ENCODE measurements around the gene USP6NL. TPM values are rescaled to one million over a fixed set of nuclear protein-coding genes. Genes with fewer than 3 reads are reported as not detected.

Gene USP6NL
- total RNA-seq, 2 donors from 2014 or later, result 13.9 to 28.4 TPM

DNA sequence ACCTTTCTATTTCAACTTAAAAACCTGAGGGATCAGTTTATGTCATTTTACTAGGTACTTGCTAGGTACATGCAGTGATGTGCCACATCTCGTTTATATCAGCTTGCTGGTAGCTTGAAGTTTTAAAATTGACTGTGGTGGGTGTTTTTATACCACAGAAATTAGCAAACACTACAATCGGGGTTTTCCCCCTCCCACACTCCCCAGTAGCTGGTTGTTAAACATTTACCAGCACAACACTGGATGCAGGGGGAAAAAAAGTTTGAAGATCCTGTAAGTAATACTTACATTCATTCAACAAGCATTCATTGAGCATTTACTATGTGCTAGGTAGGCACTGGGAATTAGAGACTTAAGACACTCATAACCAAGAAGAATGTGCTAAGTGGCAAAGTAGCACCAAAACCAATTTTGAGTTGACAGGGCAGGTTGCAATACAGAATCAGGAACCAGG, 32.6 kb downstream of the USP6NL start:
- TF ChIP-seq, protein P1, sequence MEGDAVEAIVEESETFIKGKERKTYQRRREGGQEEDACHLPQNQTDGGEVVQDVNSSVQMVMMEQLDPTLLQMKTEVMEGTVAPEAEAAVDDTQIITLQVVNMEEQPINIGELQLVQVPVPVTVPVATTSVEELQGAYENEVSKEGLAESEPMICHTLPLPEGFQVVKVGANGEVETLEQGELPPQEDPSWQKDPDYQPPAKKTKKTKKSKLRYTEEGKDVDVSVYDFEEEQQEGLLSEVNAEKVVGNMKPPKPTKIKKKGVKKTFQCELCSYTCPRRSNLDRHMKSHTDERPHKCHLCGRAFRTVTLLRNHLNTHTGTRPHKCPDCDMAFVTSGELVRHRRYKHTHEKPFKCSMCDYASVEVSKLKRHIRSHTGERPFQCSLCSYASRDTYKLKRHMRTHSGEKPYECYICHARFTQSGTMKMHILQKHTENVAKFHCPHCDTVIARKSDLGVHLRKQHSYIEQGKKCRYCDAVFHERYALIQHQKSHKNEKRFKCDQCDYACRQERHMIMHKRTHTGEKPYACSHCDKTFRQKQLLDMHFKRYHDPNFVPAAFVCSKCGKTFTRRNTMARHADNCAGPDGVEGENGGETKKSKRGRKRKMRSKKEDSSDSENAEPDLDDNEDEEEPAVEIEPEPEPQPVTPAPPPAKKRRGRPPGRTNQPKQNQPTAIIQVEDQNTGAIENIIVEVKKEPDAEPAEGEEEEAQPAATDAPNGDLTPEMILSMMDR (IDR thresholded peaks at IDR 0.05), result no peak
- TF ChIP-seq POLR2AphosphoS5 (IDR thresholded peaks at IDR 0.05) (no peak), POLR2A (IDR thresholded peaks at IDR 0.05) (no peak)
- H3K4me1 ChIP-seq (replicated peaks), result no peaks in the 10 kb centered on the region
- no peaks in the 10 kb centered on the region for H3K27me3 ChIP-seq (replicated peaks; ENCODE audit: insufficient read depth)
- intact Hi-C loops (cut with DNase I), result no loop called here
- no peak overlapping the region for H3K27ac ChIP-seq
- H3K9me3 ChIP-seq, result no peaks in the 10 kb centered on the region
- H3K36me3 ChIP-seq, result no peaks in the 10 kb centered on the region
- WGBS, result 68% methylated on average over 2 of the region's 2 CpGs
- DNase-seq (ENCODE audit: low spot score), result no peak
- H3K4me3 ChIP-seq, result no peak overlapping the region

DNA sequence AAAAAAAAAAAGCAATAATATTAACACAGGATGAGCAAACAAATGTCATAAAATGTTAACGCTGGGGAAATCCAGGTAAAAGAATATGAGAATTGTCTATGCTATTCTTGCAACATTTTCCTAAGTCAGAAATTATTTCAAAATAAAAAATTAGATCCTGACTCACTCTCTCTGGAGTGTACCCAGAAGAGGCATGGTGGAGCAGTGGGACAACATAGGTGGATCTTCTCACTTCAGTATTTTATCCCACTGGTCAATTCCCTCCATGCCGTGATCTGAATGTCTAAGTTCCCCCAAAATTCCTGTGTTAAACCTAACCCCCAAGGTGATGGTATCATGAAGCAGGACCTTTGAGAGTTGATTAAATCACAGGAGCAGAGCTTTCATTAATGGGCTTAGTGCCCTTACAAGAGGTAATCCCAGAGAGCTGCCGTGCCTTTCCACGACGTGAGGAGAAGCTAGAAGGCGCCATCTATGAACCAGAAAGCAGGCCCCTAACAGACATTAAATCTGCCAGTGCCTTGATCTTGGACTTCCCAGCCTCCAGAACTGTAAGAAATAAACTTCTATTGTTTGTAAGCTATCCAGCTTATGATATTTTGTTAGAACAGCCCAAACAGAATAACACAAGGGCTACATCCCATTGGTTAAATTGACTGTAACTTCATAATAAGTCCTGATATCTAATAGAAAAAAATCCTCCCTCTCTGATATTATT, 35.2 kb downstream of the USP6NL start:
- no peak overlapping the region for H3K27ac ChIP-seq
- H3K27me3 ChIP-seq (replicated peaks; ENCODE audit: insufficient read depth), result no peaks in the 10 kb centered on the region
- no peak for TF ChIP-seq POLR2A (IDR thresholded peaks at IDR 0.05)
- no peak for TF ChIP-seq POLR2AphosphoS5 (IDR thresholded peaks at IDR 0.05)
- TF ChIP-seq, protein P1 (IDR thresholded peaks at IDR 0.05), result no peak
- 91% methylated on average over 6 of the region's 6 CpGs for WGBS
- H3K36me3 ChIP-seq, result no peaks in the 10 kb centered on the region
- H3K4me3 ChIP-seq, result no peak overlapping the region
- DNase-seq (ENCODE audit: low spot score), result no peak
- H3K9me3 ChIP-seq, result no peaks in the 10 kb centered on the region
- H3K4me1 ChIP-seq (replicated peaks), result no peaks in the 10 kb centered on the region
- intact Hi-C loops (cut with DNase I), result no loop called here

DNA sequence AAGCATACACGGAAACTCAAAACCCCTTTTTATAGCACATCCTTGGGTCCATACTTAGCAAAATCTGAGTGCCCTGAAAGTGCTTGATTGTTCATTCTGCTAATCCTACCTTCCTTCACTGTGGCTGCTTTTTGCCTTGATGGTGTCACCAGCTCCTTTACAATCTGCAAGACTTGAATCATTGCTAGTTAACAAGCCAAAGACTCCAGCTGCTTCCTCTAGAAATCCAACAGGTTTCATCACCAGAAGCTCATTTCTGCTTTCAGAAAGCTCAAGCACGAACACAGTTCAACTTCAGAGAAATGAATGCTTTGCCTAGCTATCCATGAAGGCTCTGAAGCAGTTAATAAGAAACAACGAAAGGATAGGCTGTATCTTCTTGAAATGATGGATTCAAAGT, 38.0 kb downstream of the USP6NL start:
- H3K9me3 ChIP-seq, result no peaks in the 10 kb centered on the region
- no peaks in the 10 kb centered on the region for H3K36me3 ChIP-seq
- 47% methylated on average over 3 of the region's 3 CpGs for WGBS
- intact Hi-C loops (cut with DNase I), result no loop called here
- no peaks in the 10 kb centered on the region for H3K27me3 ChIP-seq (replicated peaks; ENCODE audit: insufficient read depth)
- H3K27ac ChIP-seq, result no peak overlapping the region
- no peak for DNase-seq (ENCODE audit: low spot score)
- H3K4me3 ChIP-seq, result no peak overlapping the region
- no peaks in the 10 kb centered on the region for H3K4me1 ChIP-seq (replicated peaks)
- TF ChIP-seq, protein P1 (IDR thresholded peaks at IDR 0.05), result no peak
- no peak for TF ChIP-seq POLR2AphosphoS5 (IDR thresholded peaks at IDR 0.05)
- TF ChIP-seq POLR2A (IDR thresholded peaks at IDR 0.05), result no peak

DNA sequence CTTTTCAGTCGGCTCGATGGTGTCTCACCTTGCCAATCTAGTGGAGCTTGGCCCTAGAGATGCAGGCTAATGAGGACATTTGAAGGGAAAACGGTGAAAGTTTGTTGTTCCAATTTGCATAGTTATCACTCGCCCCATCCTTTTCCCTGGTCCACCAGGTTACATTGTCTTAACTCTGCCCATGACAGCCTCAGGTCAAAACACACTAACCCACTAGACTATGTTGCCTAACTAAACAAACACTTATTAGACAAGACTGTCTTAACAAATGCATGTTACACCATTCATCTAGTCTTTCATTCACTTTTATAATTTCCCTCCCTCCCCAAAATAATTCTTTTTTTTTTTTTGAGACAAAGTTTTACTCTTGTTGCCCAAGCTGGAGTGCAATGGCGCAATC, 40.7 kb downstream of the USP6NL start:
- DNase-seq (ENCODE audit: low spot score), result no peak
- TF ChIP-seq, protein P1 (IDR thresholded peaks at IDR 0.05), result no peak
- TF ChIP-seq POLR2AphosphoS5 (IDR thresholded peaks at IDR 0.05) (no peak), POLR2A (IDR thresholded peaks at IDR 0.05) (no peak)
- no peak overlapping the region for H3K4me3 ChIP-seq
- intact Hi-C loops (cut with DNase I), result no loop called here
- H3K27ac ChIP-seq, result no peak overlapping the region
- H3K4me1 ChIP-seq (replicated peaks), result no peaks in the 10 kb centered on the region
- no peaks in the 10 kb centered on the region for H3K36me3 ChIP-seq
- WGBS, result 88% methylated on average over 5 of the region's 5 CpGs
- no peaks in the 10 kb centered on the region for H3K9me3 ChIP-seq
- no peaks in the 10 kb centered on the region for H3K27me3 ChIP-seq (replicated peaks; ENCODE audit: insufficient read depth)

DNA sequence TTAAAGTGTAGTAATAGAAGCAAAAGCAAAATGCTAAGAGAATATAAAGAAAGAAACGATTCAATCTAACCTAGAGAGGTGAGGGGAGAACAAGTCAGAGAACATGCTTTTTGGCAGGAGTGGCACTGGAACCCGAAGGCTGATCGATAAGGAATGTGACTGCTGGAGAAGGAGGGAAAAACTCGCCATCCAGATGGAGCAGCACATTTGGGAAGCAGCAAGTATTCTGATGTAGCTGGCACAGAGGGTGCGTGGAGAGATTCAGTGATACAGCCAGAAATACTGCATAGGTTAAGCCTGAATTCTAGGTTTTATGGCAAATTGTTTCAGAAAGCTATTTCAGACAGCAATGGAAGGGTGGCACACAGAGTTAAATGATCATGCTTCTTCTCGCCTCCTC, 42.0 kb downstream of the USP6NL start:
- no peaks in the 10 kb centered on the region for H3K27me3 ChIP-seq (replicated peaks; ENCODE audit: insufficient read depth)
- 82% methylated on average over 6 of the region's 6 CpGs for WGBS
- H3K4me3 ChIP-seq, result no peak overlapping the region
- no peaks in the 10 kb centered on the region for H3K9me3 ChIP-seq
- H3K36me3 ChIP-seq, result no peaks in the 10 kb centered on the region
- DNase-seq (ENCODE audit: low spot score), result no peak
- H3K27ac ChIP-seq, result no peak overlapping the region
- TF ChIP-seq POLR2AphosphoS5 (IDR thresholded peaks at IDR 0.05) (no peak), POLR2A (IDR thresholded peaks at IDR 0.05) (no peak)
- TF ChIP-seq, protein P1 (IDR thresholded peaks at IDR 0.05), result no peak
- intact Hi-C loops (cut with DNase I), result no loop called here
- no peaks in the 10 kb centered on the region for H3K4me1 ChIP-seq (replicated peaks)
